GM23248 (cell line): Measurements from ENCODE around the gene SYT10.

ENCODE experiments used
- EZH2 ChIP-seq: fragments of 200-600 bp; sonication (generic); IDR thresholded peaks from 2 replicates; pipeline ENCODE4 v1.6.1; 2018; ENCODE audit warnings: antibody characterized with exemption, mild to moderate bottlenecking; ENCODE audit not compliant: insufficient read depth, poor library complexity, severe bottlenecking
- EZH2phosphoT487 ChIP-seq: fragments of 200-600 bp; sonication (generic); IDR thresholded peaks from 2 replicates; pipeline ENCODE4 v1.6.1; 2018; ENCODE audit warnings: antibody characterized with exemption, moderate library complexity, mild to moderate bottlenecking, low read depth; ENCODE audit not compliant: insufficient read depth

- no peak for TF ChIP-seq EZH2
- TF ChIP-seq EZH2phosphoT487: no peak
Measured at GRCh38 chr12:33438025-33438772, 1.4 kb downstream of the SYT10 start.
